Measurements from ENCODE around the gene PDE6C.

PDE6C gene

GRCh38 chr10:93594518-93594917, 17.8 kb upstream of the PDE6C start:
- DNase-seq (ENCODE audit: low read depth in 2 of 2), result no peak

- no peak for DNase-seq (ENCODE audit: low read depth in 2 of 2)
Measured at GRCh38 chr10:93595378-93596161, 16.8 kb upstream of the PDE6C start.

- DNase-seq (ENCODE audit: low read depth in 2 of 2), result no peak
Measured at GRCh38 chr10:93596539-93596938, 15.8 kb upstream of the PDE6C start.

- DNase-seq (ENCODE audit: low read depth in 2 of 2), result no peak
Measured at GRCh38 chr10:93597075-93597599, 15.2 kb upstream of the PDE6C start.

GRCh38 chr10:93598157-93598556, 14.2 kb upstream of the PDE6C start:
- no peak for DNase-seq (ENCODE audit: low read depth in 2 of 2)

- DNase-seq (ENCODE audit: low read depth in 2 of 2), result no peak
Measured at GRCh38 chr10:93599335-93599734, 13.0 kb upstream of the PDE6C start.

GRCh38 chr10:93599778-93600177, 12.6 kb upstream of the PDE6C start:
- no peak for DNase-seq (ENCODE audit: low read depth in 2 of 2)

- no peak for DNase-seq (ENCODE audit: low read depth in 2 of 2)
Measured at GRCh38 chr10:93600446-93601145, 11.7 kb upstream of the PDE6C start.

GRCh38 chr10:93601146-93601773, 11.1 kb upstream of the PDE6C start, which contains the start of gene RBP4:
RBP4 (minus strand) TSS chr10:93601235; CDS start chr10:93601028, 207 bp downstream.
- no peak for DNase-seq (ENCODE audit: low read depth in 2 of 2)

GRCh38 chr10:93601774-93602162, 10.6 kb upstream of the PDE6C start:
- no peak for DNase-seq (ENCODE audit: low read depth in 2 of 2)

GRCh38 chr10:93603023-93603422, 9.3 kb upstream of the PDE6C start:
- no peak for DNase-seq (ENCODE audit: low read depth in 2 of 2)

GRCh38 chr10:93604146-93604545, 8.2 kb upstream of the PDE6C start:
- no peak for DNase-seq (ENCODE audit: low read depth in 2 of 2)

- DNase-seq (ENCODE audit: low read depth in 2 of 2), result no peak
Measured at GRCh38 chr10:93608421-93608820, 3.9 kb upstream of the PDE6C start.

GRCh38 chr10:93613126-93613525, 789 bp downstream of the PDE6C start:
- no peak for DNase-seq (ENCODE audit: low read depth in 2 of 2)

GRCh38 chr10:93614101-93614825, 1.9 kb downstream of the PDE6C start:
- DNase-seq (ENCODE audit: low read depth in 2 of 2), result no peak

GRCh38 chr10:93615576-93616235, 3.4 kb downstream of the PDE6C start:
- DNase-seq (ENCODE audit: low read depth in 2 of 2), result no peak

GRCh38 chr10:93620925-93621324, 8.6 kb downstream of the PDE6C start:
- DNase-seq (ENCODE audit: low read depth in 2 of 2), result no peak

- no peak for DNase-seq (ENCODE audit: low read depth in 2 of 2)
Measured at GRCh38 chr10:93622942-93623341, 10.6 kb downstream of the PDE6C start.

- DNase-seq (ENCODE audit: low read depth in 2 of 2), result no peak
Measured at GRCh38 chr10:93628858-93629257, 16.5 kb downstream of the PDE6C start.

- no peak for DNase-seq (ENCODE audit: low read depth in 2 of 2)
Measured at GRCh38 chr10:93629647-93630305, 17.4 kb downstream of the PDE6C start.
